HG03108 (cell line): ENCODE data around the gene COL16A1.

ENCODE experiments used
- ATAC-seq: cut with Tn5 transposase; IDR thresholded peaks from one replicate; pipeline ENCODE4 v1.9.1; 2021; ENCODE audit warnings: moderate library complexity; ENCODE audit not compliant: unreplicated experiment

COL16A1 gene

GRCh38 chr1:31689379-31689778 is 14.4 kb downstream of the COL16A1 start:
- no peak for ATAC-seq

DNA sequence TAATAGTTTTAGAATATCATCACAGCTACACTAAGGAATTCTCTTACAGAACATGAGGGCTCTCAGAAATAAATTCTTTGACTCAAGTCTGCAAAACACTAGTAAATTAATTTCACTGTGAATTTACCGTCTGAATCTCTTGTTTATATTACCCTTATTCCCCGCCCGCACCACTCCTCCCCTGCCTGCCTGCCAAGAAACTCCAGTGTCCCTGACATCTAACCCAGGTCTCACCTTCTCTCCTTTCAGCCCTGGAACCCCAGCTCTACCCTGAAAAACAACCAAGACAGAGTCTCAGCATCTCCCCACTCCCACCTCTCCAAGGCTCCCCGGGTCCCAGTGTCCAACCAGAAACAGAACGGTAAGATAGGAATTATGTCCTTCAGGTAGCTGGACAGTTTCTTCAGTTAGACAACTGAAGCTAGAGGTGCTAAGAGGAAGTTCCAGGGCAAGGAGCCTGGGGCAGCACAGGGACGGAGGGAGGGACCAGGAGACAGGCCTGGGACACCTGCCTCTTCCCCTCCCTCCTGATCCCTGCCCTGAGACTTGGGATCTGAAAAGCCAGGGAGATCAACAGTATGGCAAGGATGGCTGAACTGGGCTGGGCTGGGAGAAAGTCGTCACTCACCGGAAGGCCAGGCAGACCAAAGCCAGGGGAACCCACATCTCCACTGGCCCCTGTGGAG is 15.4 kb downstream of the COL16A1 start:
- ATAC-seq, result no peak

DNA sequence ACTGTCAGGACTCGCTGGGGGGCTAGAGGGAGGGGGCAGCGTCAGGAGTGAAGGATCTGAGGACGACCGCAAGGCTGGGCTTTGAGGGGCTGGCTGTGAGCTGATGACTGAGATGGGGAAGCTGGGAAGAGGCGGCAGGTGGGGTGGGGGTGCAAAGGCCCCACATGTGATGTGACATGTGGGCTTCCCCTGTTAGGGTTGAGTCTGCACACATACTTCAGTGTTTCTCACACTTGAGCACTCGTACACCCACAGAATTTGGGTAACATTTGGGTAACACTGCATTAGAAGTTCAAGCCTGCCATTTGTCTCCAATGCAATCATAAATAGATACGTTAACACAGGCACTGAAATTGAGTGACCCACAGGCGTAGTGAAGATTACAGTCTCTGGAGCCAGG is 16.2 kb downstream of the COL16A1 start:
- ATAC-seq, result no peak

GRCh38 chr1:31685795-31686194 is 18.0 kb downstream of the COL16A1 start:
- ATAC-seq, result no peak

DNA sequence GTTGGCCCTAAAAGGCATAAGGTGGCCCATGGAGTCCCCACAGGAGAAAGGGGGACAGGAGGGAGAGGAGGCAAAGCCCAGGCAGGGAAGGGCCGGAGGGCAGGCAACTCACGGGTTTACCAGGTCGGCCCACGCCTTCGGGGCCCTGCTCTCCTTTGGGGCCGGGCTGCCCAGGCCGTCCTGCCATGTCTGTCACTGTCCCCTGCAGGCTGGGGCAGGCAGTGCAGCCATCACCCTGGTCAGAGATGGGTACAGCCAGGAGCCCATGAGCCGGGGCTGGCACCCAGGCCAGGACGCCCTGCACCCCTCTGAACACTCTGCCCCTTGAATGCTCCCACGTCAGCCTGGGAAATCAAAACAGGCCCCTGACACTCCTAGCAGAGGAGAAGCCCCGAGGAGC is 19.8 kb downstream of the COL16A1 start:
- no peak for ATAC-seq

DNA sequence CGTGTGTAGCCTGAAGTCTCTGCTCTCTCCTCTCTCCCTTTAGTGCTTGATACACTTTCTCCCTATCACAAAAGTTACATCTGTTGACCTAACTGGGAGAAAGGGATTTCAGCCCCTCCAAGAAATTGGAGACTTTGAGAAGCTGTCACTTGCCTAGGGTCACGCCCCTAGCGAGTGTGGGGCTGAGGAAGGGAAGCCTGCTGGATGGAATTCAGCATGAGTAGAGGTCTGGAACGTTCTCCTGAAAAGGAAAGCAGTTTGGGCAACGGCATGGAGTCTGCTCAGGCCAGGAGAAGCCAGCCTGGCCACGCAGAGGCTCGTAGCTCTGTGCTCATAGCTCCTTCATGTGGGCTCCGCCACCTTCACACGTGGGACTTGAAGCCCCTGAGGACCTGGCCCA is 22.4 kb downstream of the COL16A1 start:
- ATAC-seq, result no peak

DNA sequence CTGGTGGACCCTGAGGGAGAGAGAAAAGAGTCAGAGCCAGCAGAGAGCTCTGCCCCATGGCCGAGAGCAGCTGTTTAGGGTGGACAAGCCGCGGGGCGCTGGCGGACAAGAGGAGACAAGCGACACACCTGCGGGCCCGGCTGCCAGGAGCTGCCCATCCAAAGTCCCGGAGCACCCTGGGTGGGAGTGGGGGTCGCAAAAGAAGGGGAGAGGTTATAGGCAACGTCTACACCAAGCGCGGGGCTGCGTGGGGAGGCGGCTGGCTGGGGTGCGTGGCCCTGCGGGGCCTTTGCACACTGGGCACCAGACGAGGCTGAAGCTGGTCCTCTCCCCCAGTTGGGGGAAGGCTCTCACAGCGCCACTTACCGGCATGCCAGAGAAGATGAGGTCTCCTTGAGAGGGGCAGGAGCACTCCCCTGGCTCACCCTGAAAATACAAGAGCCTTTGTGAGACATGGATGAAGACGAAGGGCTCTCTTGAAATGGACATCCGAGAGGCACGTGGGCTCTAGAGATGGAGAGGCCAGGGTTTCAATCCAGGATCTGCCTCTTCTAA is 24.1 kb downstream of the COL16A1 start:
- ATAC-seq, result no peak

DNA sequence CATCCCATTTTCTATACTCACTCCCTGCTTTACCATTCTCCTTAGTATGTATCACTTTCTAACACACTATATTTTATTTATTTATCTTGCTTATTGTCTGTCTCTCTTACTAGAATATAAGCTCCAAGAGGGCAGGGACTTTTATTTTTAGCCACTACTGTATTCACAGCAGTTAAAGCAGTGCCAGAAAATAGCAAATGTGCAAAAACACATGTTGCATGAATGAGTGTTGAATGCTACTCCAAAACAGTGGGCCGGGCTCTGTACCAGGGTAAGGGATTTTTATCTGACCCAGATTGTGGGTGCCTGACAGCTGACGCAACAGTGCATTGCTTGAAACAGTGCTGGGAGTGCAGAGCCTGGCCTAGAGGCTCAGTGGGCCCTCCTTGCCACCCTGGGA is 24.7 kb downstream of the COL16A1 start:
- ATAC-seq, result no peak

DNA sequence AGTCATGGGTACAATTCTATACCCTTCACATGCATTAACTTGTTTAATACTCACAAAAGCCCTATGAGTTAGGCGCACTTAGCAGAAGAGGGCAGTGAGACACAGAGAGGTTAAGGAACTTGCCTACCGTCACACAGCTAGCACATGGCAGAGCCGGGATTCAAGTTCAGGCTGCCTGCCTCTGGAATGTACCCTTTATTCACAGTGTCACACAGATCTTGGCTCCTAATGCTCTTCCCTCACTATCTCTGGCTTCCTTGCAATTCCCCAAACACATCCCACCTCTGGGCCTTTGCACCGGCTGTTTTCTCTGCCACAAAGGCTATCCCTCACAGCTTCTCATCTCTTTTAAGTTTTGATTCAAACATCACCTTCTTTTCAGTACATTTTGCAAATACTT is 25.1 kb downstream of the COL16A1 start:
- ATAC-seq, result no peak

DNA sequence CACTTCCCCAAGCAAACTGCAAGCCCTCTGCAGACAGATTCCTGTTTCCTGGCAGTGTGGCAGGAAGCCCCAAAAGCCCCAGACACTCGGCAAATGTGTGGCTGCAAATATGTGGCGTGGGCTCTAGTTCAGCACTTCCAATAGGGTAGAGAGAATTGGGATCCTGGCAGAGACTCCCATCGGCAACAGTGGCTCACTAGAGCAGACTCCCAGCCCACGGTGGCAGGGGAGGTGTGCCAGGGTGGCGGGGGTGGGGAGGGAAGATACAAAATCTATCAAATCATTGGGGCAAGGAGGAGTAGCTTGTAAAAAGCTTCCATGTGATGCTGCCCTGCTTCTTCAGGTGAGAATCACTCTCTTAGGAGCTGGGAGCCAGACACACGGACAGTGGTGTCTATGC is 25.9 kb downstream of the COL16A1 start:
- ATAC-seq, result no peak

- no peak for ATAC-seq
Measured at GRCh38 chr1:31677401-31677800, 26.4 kb downstream of the COL16A1 start.

- ATAC-seq, result no peak
Measured at GRCh38 chr1:31675756-31676155, 28.1 kb downstream of the COL16A1 start.

GRCh38 chr1:31675161-31675560 is 28.7 kb downstream of the COL16A1 start:
- no peak for ATAC-seq

GRCh38 chr1:31674626-31675025 is 29.2 kb downstream of the COL16A1 start:
- ATAC-seq, result no peak

GRCh38 chr1:31673433-31673832 is 30.4 kb downstream of the COL16A1 start:
- no peak for ATAC-seq

- ATAC-seq, result no peak
Measured at GRCh38 chr1:31672986-31673385, 30.8 kb downstream of the COL16A1 start.

DNA sequence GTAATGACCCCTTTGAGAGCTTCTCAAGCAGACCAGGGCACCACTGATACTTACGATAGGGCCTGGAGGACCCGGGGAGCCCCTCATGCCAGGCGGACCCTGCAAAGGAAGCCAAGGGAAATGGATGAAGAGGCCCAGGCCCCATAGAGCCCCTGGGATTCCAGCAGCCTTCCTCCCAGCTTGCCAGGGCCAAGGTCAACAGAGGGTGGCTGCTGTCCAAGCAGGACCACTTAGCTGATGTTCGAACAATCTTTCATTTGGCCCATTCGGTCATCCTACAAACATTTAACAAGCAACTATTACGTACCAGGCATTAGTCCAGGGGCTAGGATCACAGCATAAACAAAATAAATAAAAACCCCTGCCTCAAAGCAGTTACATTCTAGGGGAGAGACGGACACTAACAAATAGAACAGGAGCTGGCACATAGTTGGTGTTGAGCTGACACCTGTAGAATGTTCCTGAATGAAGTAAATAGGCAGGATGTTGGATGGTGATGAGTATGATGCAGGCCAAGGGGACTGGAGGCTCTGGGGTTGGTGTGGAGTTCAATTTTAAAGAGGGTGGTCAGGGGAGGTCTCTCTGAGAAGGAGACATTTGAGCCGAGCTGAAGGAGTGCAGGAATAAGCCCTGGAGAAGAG is 32.1 kb downstream of the COL16A1 start:
- no peak for ATAC-seq

DNA sequence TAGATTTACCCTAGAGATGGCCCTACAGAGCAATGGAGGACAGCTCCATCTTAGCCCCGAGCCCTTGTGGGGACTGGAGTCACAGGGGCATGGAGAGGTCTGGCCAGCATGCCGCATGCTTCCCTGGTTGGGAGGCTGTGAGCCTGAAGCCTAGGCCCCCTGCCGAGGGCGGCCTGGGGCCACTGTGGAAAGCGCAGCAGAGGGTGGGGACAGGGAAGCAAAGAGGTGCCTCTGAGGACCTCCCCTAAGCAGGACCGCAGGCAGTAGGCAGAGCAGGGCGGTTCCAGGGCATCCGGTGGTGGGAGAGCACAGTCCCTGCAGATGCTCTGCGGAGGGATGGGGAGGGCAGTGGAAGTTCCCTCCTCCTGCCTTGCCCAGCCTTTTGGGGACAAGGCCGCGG is 32.7 kb downstream of the COL16A1 start:
- ATAC-seq, result no peak

GRCh38 chr1:31670593-31670964 is 33.2 kb downstream of the COL16A1 start:
- no peak for ATAC-seq

GRCh38 chr1:31669786-31670592 is 33.8 kb downstream of the COL16A1 start:
- ATAC-seq, result no peak

DNA sequence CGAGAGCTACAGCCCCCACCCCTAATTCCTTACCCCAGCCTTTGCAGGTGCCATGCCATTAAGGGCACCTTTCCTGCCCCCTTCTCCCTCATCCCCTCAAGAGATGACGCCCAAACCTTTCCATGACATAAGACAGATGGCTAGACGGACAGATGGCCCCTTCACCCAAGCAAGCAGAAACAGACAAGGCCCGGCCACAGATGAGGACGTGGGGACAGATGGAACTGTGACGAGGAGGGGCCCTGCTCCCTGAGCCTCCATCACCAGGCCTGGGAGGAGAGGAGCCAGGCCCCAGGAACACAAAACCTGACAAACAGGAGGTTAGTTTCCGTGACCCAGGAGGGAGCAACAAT is 34.4 kb downstream of the COL16A1 start:
- no peak for ATAC-seq

DNA sequence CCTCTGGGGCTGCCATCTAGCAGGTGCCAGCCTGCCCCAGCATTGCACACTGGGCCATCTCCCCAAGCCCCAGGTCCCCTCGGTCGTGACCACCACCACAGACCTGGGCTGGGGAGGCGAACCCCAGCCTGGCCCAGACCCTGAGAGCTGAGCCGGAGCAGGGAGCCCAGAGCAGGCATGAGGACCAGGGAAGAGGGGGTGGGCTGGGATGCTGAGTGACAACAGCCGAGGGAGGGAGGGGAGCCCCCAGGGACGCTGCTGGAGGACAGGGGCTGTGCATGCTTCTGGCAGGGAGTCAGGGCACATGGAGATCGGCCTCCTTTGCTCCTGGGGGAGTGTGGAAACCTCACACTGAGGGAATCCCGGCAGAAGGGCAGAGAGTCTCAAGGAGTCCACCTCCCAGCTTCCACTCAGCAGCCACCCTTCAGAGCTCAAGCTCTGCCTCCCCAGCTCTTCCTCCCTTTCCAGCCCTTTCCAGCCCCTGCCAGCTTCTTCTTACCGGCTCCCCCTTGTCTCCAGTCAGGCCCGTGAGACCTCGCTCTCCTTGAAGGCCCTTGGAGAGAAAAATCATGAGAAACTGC is 35.4 kb downstream of the COL16A1 start:
- ATAC-seq, result no peak
